ENCODE results near the gene LDLRAD4. TPM values are rescaled to one million over a fixed set of nuclear protein-coding genes. Genes with fewer than 3 reads are reported as not detected.

The LDLRAD4 gene
- total RNA-seq, 1 experiment from 2014 or later = 204 TPM

DNA sequence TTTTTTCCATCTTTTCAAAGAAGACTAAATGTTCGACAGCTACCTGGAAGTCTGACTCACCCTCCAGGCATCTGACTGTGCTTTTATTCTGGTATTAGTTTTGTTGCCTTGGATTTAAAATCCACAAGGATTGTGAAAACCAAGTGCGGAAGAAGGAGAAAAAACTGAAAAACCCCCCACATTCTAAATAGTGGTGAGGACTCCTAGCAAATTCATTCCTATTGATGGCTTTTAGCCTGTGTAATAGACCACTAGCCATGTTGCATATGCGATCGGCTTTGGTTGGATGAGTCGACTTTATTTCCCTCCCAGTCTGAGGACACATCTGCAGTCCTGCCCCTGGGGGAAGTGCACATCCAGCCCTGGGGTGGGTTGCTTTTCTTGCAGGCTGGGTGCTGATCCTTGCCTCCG, 16.9 kb downstream of the LDLRAD4 start:
- H3K27ac ChIP-seq (ENCODE audit: low read length) = no peak overlapping the region
- H3K27me3 ChIP-seq (ENCODE audit: low read length) = no peaks in the 10 kb centered on the region
- H3K9me3 ChIP-seq (ENCODE audit: low read length) = no peaks in the 10 kb centered on the region
- H2AFZ ChIP-seq (ENCODE audit: low read length) = no peak overlapping the region
- H4K20me1 ChIP-seq (ENCODE audit: insufficient read depth, low read depth, low read length) = no peaks in the 10 kb centered on the region
- H3K4me3 ChIP-seq (ENCODE audit: low read length) = no peak overlapping the region
- H3K36me3 ChIP-seq (ENCODE audit: insufficient read depth, low read length) = no peaks in the 10 kb centered on the region
- DNase-seq = no peak
- no peaks in the 10 kb centered on the region for H3K4me1 ChIP-seq (ENCODE audit: low read length)
- H3K9me2 ChIP-seq (replicated peaks; ENCODE audit: insufficient read depth, low read length) = no peaks in the 10 kb centered on the region
- H3K79me2 ChIP-seq (ENCODE audit: low read length) = no peaks in the 10 kb centered on the region
- H3K9ac ChIP-seq (ENCODE audit: low read length) = no peak overlapping the region
- H3K4me2 ChIP-seq (ENCODE audit: low read depth, low read length, poor library complexity, severe bottlenecking) = no peak overlapping the region

- Histone ChIP-seq H3K79me2 (ENCODE audit: low read length) (no peaks in the 10 kb centered on the region), H3K9ac (ENCODE audit: low read length) (no peak overlapping the region), H4K20me1 (ENCODE audit: insufficient read depth, low read depth, low read length) (no peaks in the 10 kb centered on the region), H2AFZ (ENCODE audit: low read length) (no peak overlapping the region), H3K9me2 (replicated peaks; ENCODE audit: insufficient read depth, low read length) (no peaks in the 10 kb centered on the region), H3K4me3 (ENCODE audit: low read length) (no peak overlapping the region), H3K4me1 (ENCODE audit: low read length) (no peaks in the 10 kb centered on the region), H3K9me3 (ENCODE audit: low read length) (no peaks in the 10 kb centered on the region), H3K27ac (ENCODE audit: low read length) (no peak overlapping the region), H3K4me2 (ENCODE audit: low read depth, low read length, poor library complexity, severe bottlenecking) (no peak overlapping the region), H3K36me3 (ENCODE audit: insufficient read depth, low read length) (no peaks in the 10 kb centered on the region), H3K27me3 (ENCODE audit: low read length) (no peaks in the 10 kb centered on the region)
- no peak for DNase-seq
Observed at GRCh38 chr18:13235981-13236380, 17.4 kb downstream of the LDLRAD4 start.

DNA sequence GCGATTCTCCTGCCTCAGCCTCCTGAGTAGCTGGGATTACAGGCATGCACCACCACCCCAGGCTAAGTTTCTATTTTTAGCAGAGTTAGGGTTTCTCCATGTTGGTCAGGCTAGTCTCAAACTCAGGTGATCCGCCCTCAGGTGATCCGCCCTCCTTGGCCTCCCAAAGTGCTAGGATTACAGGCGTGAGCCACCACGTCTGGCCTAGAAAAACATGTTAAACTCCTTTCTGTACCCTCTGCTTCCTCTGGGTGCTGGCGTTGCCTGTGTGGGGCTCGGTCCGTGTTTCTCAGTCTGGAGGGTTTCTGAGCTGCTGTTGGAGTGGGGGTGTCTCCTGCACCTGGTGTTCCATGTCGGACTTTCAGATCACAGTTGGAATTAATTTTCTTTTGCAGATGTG, 17.9 kb downstream of the LDLRAD4 start:
- no peaks in the 10 kb centered on the region for H3K36me3 ChIP-seq (ENCODE audit: insufficient read depth, low read length)
- H3K4me3 ChIP-seq (ENCODE audit: low read length) = no peak overlapping the region
- no peak overlapping the region for H3K27ac ChIP-seq (ENCODE audit: low read length)
- no peak overlapping the region for H3K4me2 ChIP-seq (ENCODE audit: low read depth, low read length, poor library complexity, severe bottlenecking)
- DNase-seq = no peak
- H3K79me2 ChIP-seq (ENCODE audit: low read length) = no peaks in the 10 kb centered on the region
- no peaks in the 10 kb centered on the region for H3K27me3 ChIP-seq (ENCODE audit: low read length)
- H3K9ac ChIP-seq (ENCODE audit: low read length) = no peak overlapping the region
- no peak overlapping the region for H2AFZ ChIP-seq (ENCODE audit: low read length)
- no peaks in the 10 kb centered on the region for H3K4me1 ChIP-seq (ENCODE audit: low read length)
- no peaks in the 10 kb centered on the region for H3K9me3 ChIP-seq (ENCODE audit: low read length)
- H3K9me2 ChIP-seq (replicated peaks; ENCODE audit: insufficient read depth, low read length) = no peaks in the 10 kb centered on the region
- H4K20me1 ChIP-seq (ENCODE audit: insufficient read depth, low read depth, low read length) = no peaks in the 10 kb centered on the region

GRCh38 chr18:13237073-13237472, 18.5 kb downstream of the LDLRAD4 start:
- no peak overlapping the region for H3K4me3 ChIP-seq (ENCODE audit: low read length)
- no peaks in the 10 kb centered on the region for H3K9me3 ChIP-seq (ENCODE audit: low read length)
- H3K79me2 ChIP-seq (ENCODE audit: low read length) = no peaks in the 10 kb centered on the region
- no peak for DNase-seq
- H3K4me2 ChIP-seq (ENCODE audit: low read depth, low read length, poor library complexity, severe bottlenecking) = no peak overlapping the region
- no peak overlapping the region for H3K27ac ChIP-seq (ENCODE audit: low read length)
- H3K9me2 ChIP-seq (replicated peaks; ENCODE audit: insufficient read depth, low read length) = no peaks in the 10 kb centered on the region
- no peak overlapping the region for H3K9ac ChIP-seq (ENCODE audit: low read length)
- H2AFZ ChIP-seq (ENCODE audit: low read length) = no peak overlapping the region
- H3K27me3 ChIP-seq (ENCODE audit: low read length) = no peaks in the 10 kb centered on the region
- no peaks in the 10 kb centered on the region for H3K36me3 ChIP-seq (ENCODE audit: insufficient read depth, low read length)
- H3K4me1 ChIP-seq (ENCODE audit: low read length) = no peaks in the 10 kb centered on the region
- no peaks in the 10 kb centered on the region for H4K20me1 ChIP-seq (ENCODE audit: insufficient read depth, low read depth, low read length)

GRCh38 chr18:13237641-13238040, 19.1 kb downstream of the LDLRAD4 start:
- no peak overlapping the region for H3K4me3 ChIP-seq (ENCODE audit: low read length)
- no peaks in the 10 kb centered on the region for H3K36me3 ChIP-seq (ENCODE audit: insufficient read depth, low read length)
- H2AFZ ChIP-seq (ENCODE audit: low read length) = no peak overlapping the region
- no peaks in the 10 kb centered on the region for H3K4me1 ChIP-seq (ENCODE audit: low read length)
- H3K27ac ChIP-seq (ENCODE audit: low read length) = no peak overlapping the region
- H3K9me2 ChIP-seq (replicated peaks; ENCODE audit: insufficient read depth, low read length) = no peaks in the 10 kb centered on the region
- DNase-seq = peak; percentile 14
- H3K27me3 ChIP-seq (ENCODE audit: low read length) = no peaks in the 10 kb centered on the region
- no peaks in the 10 kb centered on the region for H3K9me3 ChIP-seq (ENCODE audit: low read length)
- no peak overlapping the region for H3K4me2 ChIP-seq (ENCODE audit: low read depth, low read length, poor library complexity, severe bottlenecking)
- H3K9ac ChIP-seq (ENCODE audit: low read length) = no peak overlapping the region
- no peaks in the 10 kb centered on the region for H4K20me1 ChIP-seq (ENCODE audit: insufficient read depth, low read depth, low read length)
- H3K79me2 ChIP-seq (ENCODE audit: low read length) = no peaks in the 10 kb centered on the region

DNA sequence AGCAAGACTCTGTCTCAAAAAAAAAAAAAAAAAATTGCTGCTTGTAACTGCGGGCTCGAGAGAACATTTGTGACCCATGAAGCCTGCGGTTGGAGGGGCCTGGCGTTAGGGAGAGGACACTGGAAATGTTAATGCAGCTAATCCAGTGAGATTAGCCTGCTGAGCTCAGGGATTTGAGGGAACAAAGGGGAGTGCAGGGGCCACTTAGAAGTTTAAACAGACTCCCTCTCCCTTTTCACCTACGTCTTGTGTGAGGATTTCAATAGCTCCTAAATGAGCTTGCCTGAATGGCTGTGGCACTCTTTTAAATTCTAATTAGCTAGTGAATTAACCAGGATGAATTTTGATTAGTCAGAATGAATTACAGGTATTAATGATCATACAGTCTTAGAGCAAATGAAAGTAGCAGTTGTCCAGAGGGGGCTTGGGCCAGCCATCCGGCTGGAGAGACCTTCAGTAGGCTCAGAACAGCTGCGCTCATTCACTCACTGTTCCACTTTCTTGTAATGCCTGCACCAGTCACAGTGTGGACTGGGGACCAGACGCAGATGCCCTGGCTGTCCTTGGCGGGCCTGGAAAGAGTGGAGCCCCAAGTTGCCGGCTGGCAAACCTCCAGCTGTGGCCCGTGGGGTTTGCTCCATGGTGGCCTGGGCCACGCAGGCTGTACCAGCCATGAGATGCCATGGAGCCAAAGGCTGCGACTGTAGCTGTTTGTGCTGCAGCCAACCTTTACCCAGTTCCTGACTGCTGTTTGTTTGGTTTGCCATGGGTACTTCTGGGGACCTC, 20.8 kb downstream of the LDLRAD4 start:
- no peaks in the 10 kb centered on the region for H3K27me3 ChIP-seq (ENCODE audit: low read length)
- H3K4me2 ChIP-seq (ENCODE audit: low read depth, low read length, poor library complexity, severe bottlenecking) = no peak overlapping the region
- H4K20me1 ChIP-seq (ENCODE audit: insufficient read depth, low read depth, low read length) = no peaks in the 10 kb centered on the region
- H3K36me3 ChIP-seq (ENCODE audit: insufficient read depth, low read length) = no peaks in the 10 kb centered on the region
- no peaks in the 10 kb centered on the region for H3K9me2 ChIP-seq (replicated peaks; ENCODE audit: insufficient read depth, low read length)
- no peaks in the 10 kb centered on the region for H3K79me2 ChIP-seq (ENCODE audit: low read length)
- H3K9me3 ChIP-seq (ENCODE audit: low read length) = no peaks in the 10 kb centered on the region
- H3K9ac ChIP-seq (ENCODE audit: low read length) = no peak overlapping the region
- H3K4me1 ChIP-seq (ENCODE audit: low read length) = no peaks in the 10 kb centered on the region
- H2AFZ ChIP-seq (ENCODE audit: low read length) = no peak overlapping the region
- no peak overlapping the region for H3K27ac ChIP-seq (ENCODE audit: low read length)
- DNase-seq = no peak
- H3K4me3 ChIP-seq (ENCODE audit: low read length) = no peak overlapping the region

GRCh38 chr18:13240060-13240725, 21.6 kb downstream of the LDLRAD4 start:
- no peaks in the 10 kb centered on the region for H4K20me1 ChIP-seq (ENCODE audit: insufficient read depth, low read depth, low read length)
- no peak overlapping the region for H3K27ac ChIP-seq (ENCODE audit: low read length)
- H2AFZ ChIP-seq (ENCODE audit: low read length) = no peak overlapping the region
- no peak overlapping the region for H3K4me2 ChIP-seq (ENCODE audit: low read depth, low read length, poor library complexity, severe bottlenecking)
- no peaks in the 10 kb centered on the region for H3K36me3 ChIP-seq (ENCODE audit: insufficient read depth, low read length)
- no peak for DNase-seq
- no peaks in the 10 kb centered on the region for H3K9me2 ChIP-seq (replicated peaks; ENCODE audit: insufficient read depth, low read length)
- H3K4me3 ChIP-seq (ENCODE audit: low read length) = no peak overlapping the region
- H3K27me3 ChIP-seq (ENCODE audit: low read length) = no peaks in the 10 kb centered on the region
- no peaks in the 10 kb centered on the region for H3K9me3 ChIP-seq (ENCODE audit: low read length)
- no peaks in the 10 kb centered on the region for H3K79me2 ChIP-seq (ENCODE audit: low read length)
- H3K9ac ChIP-seq (ENCODE audit: low read length) = no peak overlapping the region
- no peaks in the 10 kb centered on the region for H3K4me1 ChIP-seq (ENCODE audit: low read length)

GRCh38 chr18:13241083-13241892, 22.7 kb downstream of the LDLRAD4 start:
- H4K20me1 ChIP-seq (ENCODE audit: insufficient read depth, low read depth, low read length) = no peaks in the 10 kb centered on the region
- no peak overlapping the region for H3K9ac ChIP-seq (ENCODE audit: low read length)
- H3K9me2 ChIP-seq (replicated peaks; ENCODE audit: insufficient read depth, low read length) = no peaks in the 10 kb centered on the region
- H3K36me3 ChIP-seq (ENCODE audit: insufficient read depth, low read length) = no peaks in the 10 kb centered on the region
- no peak overlapping the region for H3K4me3 ChIP-seq (ENCODE audit: low read length)
- H2AFZ ChIP-seq (ENCODE audit: low read length) = no peak overlapping the region
- H3K4me2 ChIP-seq (ENCODE audit: low read depth, low read length, poor library complexity, severe bottlenecking) = no peak overlapping the region
- H3K4me1 ChIP-seq (ENCODE audit: low read length) = no peaks in the 10 kb centered on the region
- no peaks in the 10 kb centered on the region for H3K79me2 ChIP-seq (ENCODE audit: low read length)
- no peaks in the 10 kb centered on the region for H3K27me3 ChIP-seq (ENCODE audit: low read length)
- H3K27ac ChIP-seq (ENCODE audit: low read length) = no peak overlapping the region
- no peak for DNase-seq
- H3K9me3 ChIP-seq (ENCODE audit: low read length) = no peaks in the 10 kb centered on the region

Data from Karpas-422 (cell line).